Osteoblast (primary cell): Measurements from ENCODE around the gene MBD3L2. TPM values are rescaled to one million over a fixed set of nuclear protein-coding genes. Genes with fewer than 3 reads are reported as not detected.

ENCODE experiments used
- DNase-seq: peaks from one replicate; pipeline ENCODE4 v3.0.0; 2011; ENCODE audit warnings: low spot score, mixed read lengths; ENCODE audit not compliant: insufficient read length; ENCODE audit errors: missing footprints
- H2AFZ ChIP-seq: 2 replicates; pipeline ENCODE4 v1.6.0; 2011; ENCODE audit warnings: mild to moderate bottlenecking, low read length
- H3K27ac ChIP-seq: 2 replicates; pipeline ENCODE4 v1.5.1; 2011; ENCODE audit warnings: mild to moderate bottlenecking, low read depth, low read length, moderate library complexity
- H3K27me3 ChIP-seq: 2 replicates; pipeline ENCODE4 v1.6.0; 2012; ENCODE audit warnings: mild to moderate bottlenecking, control low read depth, inconsistent platforms, low read length, moderate library complexity; ENCODE audit not compliant: insufficient read depth
- H3K36me3 ChIP-seq: 2 replicates; pipeline ENCODE4 v1.5.1; 2011; ENCODE audit warnings: mild to moderate bottlenecking, low read length, control low read depth, moderate library complexity; ENCODE audit not compliant: insufficient read depth
- H3K4me1 ChIP-seq: 2 replicates; pipeline ENCODE4 v1.5.1; 2011; ENCODE audit warnings: mild to moderate bottlenecking, low read length, control low read depth, moderate library complexity; ENCODE audit not compliant: insufficient read depth
- H3K4me2 ChIP-seq: 2 replicates; pipeline ENCODE4 v1.6.0; 2011; ENCODE audit warnings: mild to moderate bottlenecking, low read length; ENCODE audit not compliant: insufficient read depth
- H3K4me3 ChIP-seq: fragments of 200-600 bp; sonication (generic); 3 replicates; pipeline ENCODE4 v1.5.1; 2012; ENCODE audit warnings: mild to moderate bottlenecking, low read length, inconsistent platforms; ENCODE audit not compliant: insufficient read depth
- H3K79me2 ChIP-seq: 2 replicates; pipeline ENCODE4 v1.6.0; 2012; ENCODE audit warnings: mild to moderate bottlenecking, low read length, control low read depth, inconsistent platforms; ENCODE audit not compliant: insufficient read depth
- H3K9me3 ChIP-seq: 2 replicates; pipeline ENCODE4 v1.5.1; 2011; ENCODE audit warnings: low read depth, low read length, control low read depth
- H4K20me1 ChIP-seq: 2 replicates; pipeline ENCODE4 v1.6.0; 2012; ENCODE audit warnings: mild to moderate bottlenecking, low read length, control low read depth; ENCODE audit not compliant: insufficient read depth
- total RNA-seq: library from RNA; depleted of rRNA; stranded (reverse); fragments of >200 nt; gene quantifications from 2 replicates; pipeline ENCODE4 v1.2.3, GENCODE V29; 2012
- TF ChIP-seq, protein P1 (sequence below): IDR thresholded peaks from 2 replicates; pipeline ENCODE4 v1.5.1; 2011; ENCODE audit warnings: mild to moderate bottlenecking, low read depth, low read length, moderate library complexity; ENCODE audit errors: extremely low read depth

The MBD3L2 gene
- total RNA-seq, 1 donor: not detected

DNA sequence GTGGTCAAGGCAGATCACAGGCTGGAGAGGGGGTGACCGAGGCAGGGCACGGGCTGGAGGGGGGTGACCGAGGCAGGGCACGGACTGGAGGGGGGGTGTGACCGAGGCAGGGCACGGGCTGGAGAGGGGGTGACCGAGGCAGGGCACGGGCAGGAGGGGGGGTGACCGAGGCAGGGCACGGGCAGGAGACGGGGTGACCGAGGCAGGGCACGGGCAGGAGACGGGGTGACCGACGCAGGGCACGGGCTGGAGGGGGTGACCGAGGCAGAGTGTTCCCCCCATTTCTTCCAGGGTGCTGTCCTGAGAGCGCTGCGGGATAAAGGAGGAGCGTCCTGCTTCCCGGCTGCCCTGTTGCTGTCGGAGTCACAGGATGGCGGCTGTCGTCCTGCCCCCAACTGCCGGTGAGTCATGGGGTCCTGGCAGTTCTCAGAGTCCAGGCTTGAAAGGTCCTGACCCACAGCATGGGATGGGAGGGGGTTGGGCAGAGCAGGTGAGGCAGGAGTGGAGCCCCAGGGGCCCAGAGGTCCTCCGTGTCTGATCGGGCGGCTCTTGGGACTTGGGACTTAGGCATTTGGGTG lies 25.7 kb downstream of the MBD3L2 start:
- Histone ChIP-seq H3K79me2 (peaks cover 16% of the 10 kb centered on the region), H4K20me1 (no peaks in the 10 kb centered on the region), H3K27me3 (no peaks in the 10 kb centered on the region), H3K4me1 (peaks cover 8% of the 10 kb centered on the region), H3K36me3 (peaks cover 70% of the 10 kb centered on the region), H3K4me2 (no peak overlapping the region), H3K9me3 (peaks cover 19% of the 10 kb centered on the region), H3K27ac (no peak overlapping the region), H3K4me3 (no peak overlapping the region), H2AFZ (no peak overlapping the region)
- no peak for DNase-seq
- TF ChIP-seq, protein P1, sequence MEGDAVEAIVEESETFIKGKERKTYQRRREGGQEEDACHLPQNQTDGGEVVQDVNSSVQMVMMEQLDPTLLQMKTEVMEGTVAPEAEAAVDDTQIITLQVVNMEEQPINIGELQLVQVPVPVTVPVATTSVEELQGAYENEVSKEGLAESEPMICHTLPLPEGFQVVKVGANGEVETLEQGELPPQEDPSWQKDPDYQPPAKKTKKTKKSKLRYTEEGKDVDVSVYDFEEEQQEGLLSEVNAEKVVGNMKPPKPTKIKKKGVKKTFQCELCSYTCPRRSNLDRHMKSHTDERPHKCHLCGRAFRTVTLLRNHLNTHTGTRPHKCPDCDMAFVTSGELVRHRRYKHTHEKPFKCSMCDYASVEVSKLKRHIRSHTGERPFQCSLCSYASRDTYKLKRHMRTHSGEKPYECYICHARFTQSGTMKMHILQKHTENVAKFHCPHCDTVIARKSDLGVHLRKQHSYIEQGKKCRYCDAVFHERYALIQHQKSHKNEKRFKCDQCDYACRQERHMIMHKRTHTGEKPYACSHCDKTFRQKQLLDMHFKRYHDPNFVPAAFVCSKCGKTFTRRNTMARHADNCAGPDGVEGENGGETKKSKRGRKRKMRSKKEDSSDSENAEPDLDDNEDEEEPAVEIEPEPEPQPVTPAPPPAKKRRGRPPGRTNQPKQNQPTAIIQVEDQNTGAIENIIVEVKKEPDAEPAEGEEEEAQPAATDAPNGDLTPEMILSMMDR: no peak

GRCh38 chr19:7076151-7076550 lies 27.0 kb downstream of the MBD3L2 start:
- Histone ChIP-seq H2AFZ (no peak overlapping the region), H3K36me3 (peaks cover 82% of the 10 kb centered on the region), H3K79me2 (peaks cover 3% of the 10 kb centered on the region), H4K20me1 (no peaks in the 10 kb centered on the region), H3K27ac (no peak overlapping the region), H3K9me3 (peaks cover 31% of the 10 kb centered on the region), H3K4me3 (no peak overlapping the region), H3K4me1 (no peaks in the 10 kb centered on the region), H3K4me2 (no peak overlapping the region), H3K27me3 (no peaks in the 10 kb centered on the region)
- TF ChIP-seq, protein P1: no peak
- no peak for DNase-seq

DNA sequence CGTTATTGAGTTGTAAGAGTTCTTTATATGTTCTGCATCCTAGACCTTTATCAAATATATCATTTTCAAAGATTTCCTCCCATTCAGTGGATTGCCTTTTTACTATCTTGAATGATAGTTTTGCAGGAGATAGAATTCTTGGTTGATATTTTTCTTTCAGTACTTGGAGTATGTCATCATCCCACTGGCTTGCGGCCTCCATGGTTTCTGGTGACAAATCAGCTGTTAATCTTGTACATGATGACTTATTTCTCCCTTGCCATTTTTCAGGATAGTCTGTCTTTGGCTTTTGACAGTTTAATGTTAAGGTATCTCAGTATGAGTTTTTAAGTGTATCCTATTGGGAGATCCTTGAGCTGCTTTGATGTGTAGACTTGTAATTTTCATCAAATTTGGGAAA lies 28.9 kb downstream of the MBD3L2 start:
- no peak for DNase-seq
- H3K79me2 ChIP-seq: no peaks in the 10 kb centered on the region
- H2AFZ ChIP-seq: no peak overlapping the region
- H4K20me1 ChIP-seq: no peaks in the 10 kb centered on the region
- TF ChIP-seq, protein P1: no peak
- H3K4me1 ChIP-seq: no peaks in the 10 kb centered on the region
- no peak overlapping the region for H3K4me2 ChIP-seq
- no peak overlapping the region for H3K27ac ChIP-seq
- H3K4me3 ChIP-seq: no peak overlapping the region
- H3K36me3 ChIP-seq: peaks cover 90% of the 10 kb centered on the region
- H3K27me3 ChIP-seq: no peaks in the 10 kb centered on the region
- peaks cover 43% of the 10 kb centered on the region for H3K9me3 ChIP-seq

GRCh38 chr19:7083076-7083956 lies 34.2 kb downstream of the MBD3L2 start:
- Histone ChIP-seq H3K27me3 (no peaks in the 10 kb centered on the region), H3K79me2 (no peaks in the 10 kb centered on the region), H3K36me3 (peaks cover 65% of the 10 kb centered on the region), H3K4me3 (peak overlapping the region; percentile 24), H4K20me1 (no peaks in the 10 kb centered on the region), H2AFZ (no peak overlapping the region), H3K4me2 (no peak overlapping the region), H3K9me3 (peaks cover 58% of the 10 kb centered on the region), H3K4me1 (no peaks in the 10 kb centered on the region), H3K27ac (no peak overlapping the region)
- TF ChIP-seq, protein P1: no peak
- DNase-seq: no peak
